Endothelial cell of umbilical vein (primary cell): ENCODE measurements around the gene TP53.

Experiments
- CTCF ChIP-seq, 2 donors: IDR thresholded peaks; 1 replicate in 1 of 2; 2 replicates in 1 of 2; pipeline ENCODE4 v1.5.1; 2011; ENCODE audit warnings: low read length in 2 of 2, mild to moderate bottlenecking in 2 of 2, moderate library complexity in 2 of 2, control low read depth in 1 of 2, inconsistent platforms in 1 of 2, low read depth in 1 of 2; ENCODE audit not compliant: insufficient read depth in 1 of 2; ENCODE audit errors: extremely low read depth in 1 of 2
- EZH2 ChIP-seq: IDR thresholded peaks from 2 replicates; pipeline ENCODE4 v1.6.1; 2012; ENCODE audit warnings: borderline replicate concordance, low read depth, mild to moderate bottlenecking, moderate library complexity, low read length, inconsistent platforms; ENCODE audit not compliant: severe bottlenecking
- FOS ChIP-seq: IDR thresholded peaks from 2 replicates; pipeline ENCODE4 v1.6.1; 2011; ENCODE audit warnings: mild to moderate bottlenecking, low read length, moderate library complexity, borderline replicate concordance; ENCODE audit not compliant: insufficient read depth
- GATA2 ChIP-seq: IDR thresholded peaks from 2 replicates; pipeline ENCODE4 v1.7.0; 2011; ENCODE audit warnings: low read depth, mild to moderate bottlenecking, moderate library complexity, mixed read lengths, low read length; ENCODE audit not compliant: insufficient read length, insufficient read depth
- JUN ChIP-seq: IDR thresholded peaks from 2 replicates; pipeline ENCODE4 v1.6.1; 2011; ENCODE audit warnings: borderline replicate concordance, low read depth; ENCODE audit not compliant: insufficient read length, insufficient read depth
- MYC ChIP-seq: IDR thresholded peaks from one replicate; pipeline ENCODE4 v1.6.1; 2011; ENCODE audit warnings: mild to moderate bottlenecking, low read depth, low read length
- POLR2A ChIP-seq: IDR thresholded peaks from 2 replicates; pipeline ENCODE4 v1.6.1; 2012; ENCODE audit warnings: low read depth, mild to moderate bottlenecking, control low read depth, low read length
- POLR2AphosphoS5 ChIP-seq: IDR thresholded peaks from 2 replicates; pipeline ENCODE4 v1.6.1; 2012; ENCODE audit warnings: low read depth, mild to moderate bottlenecking, control low read depth, low read length, moderate library complexity; ENCODE audit not compliant: insufficient read depth
- TF ChIP-seq, protein P1 (sequence below): IDR thresholded peaks from 2 replicates; pipeline ENCODE4 v1.6.1; 2011; ENCODE audit not compliant: insufficient read depth, insufficient read length

DNA sequence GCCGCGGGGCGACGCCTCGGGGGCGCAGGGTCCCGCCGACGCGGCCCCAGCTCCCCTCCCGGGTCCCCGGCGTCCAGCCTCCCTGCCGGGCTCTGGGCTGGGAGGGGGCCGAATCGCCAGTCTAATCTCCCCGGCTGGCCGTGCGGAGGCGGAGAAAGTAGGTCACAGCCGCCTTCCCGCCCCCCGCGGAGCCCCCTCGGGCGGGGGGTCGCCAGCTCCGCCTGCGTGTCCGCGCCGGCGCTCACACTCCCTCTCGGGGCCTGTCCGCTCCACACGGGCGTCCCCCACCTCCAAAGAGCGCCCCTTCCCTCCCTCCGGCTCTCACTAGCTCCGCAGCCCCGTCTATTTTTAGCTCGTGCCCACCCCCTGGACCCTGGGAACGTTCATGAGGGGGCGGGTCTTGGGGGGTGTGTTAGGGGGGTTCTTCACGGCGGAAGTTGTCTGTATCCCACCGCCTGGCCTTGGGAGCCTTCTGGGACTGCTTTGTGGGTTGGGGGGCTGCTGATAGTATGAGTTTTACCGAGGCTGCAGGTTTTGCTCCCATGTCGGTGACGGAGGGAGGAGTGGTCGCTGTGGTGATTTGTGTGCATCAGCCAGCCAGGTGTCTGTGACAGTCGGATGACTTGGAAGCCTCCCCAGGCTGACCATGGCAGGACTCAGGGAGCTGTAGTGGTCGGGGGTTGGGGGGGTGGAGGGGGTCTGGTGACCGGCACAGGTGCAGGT, 35.5 kb downstream of the TP53 start:
- TF ChIP-seq CTCF (IDR thresholded peaks at IDR 0.05; ENCODE audit: extremely low read depth in 1 of 2, insufficient read depth in 1 of 2, low read depth in 1 of 2, low read length in 2 of 2) (no peak), POLR2AphosphoS5 (no peak), POLR2A (no peak), EZH2 (peak; percentile 95), JUN (no peak), MYC (no peak), GATA2 (no peak), FOS (no peak)
- TF ChIP-seq, protein P1, sequence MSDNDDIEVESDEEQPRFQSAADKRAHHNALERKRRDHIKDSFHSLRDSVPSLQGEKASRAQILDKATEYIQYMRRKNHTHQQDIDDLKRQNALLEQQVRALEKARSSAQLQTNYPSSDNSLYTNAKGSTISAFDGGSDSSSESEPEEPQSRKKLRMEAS, result no peak
